ENCODE results near the gene OSBPL6. TPM values are rescaled to one million over a fixed set of nuclear protein-coding genes. Genes with fewer than 3 reads are reported as not detected.

Gene OSBPL6
- total and polyA plus RNA-seq, 10 of the 15 experiments (the other 5 are each of a cell fraction or from before 2014, with no cell fraction given), result 0.01 to 0.08 (median 0.03) TPM; not detected in 5

DNA sequence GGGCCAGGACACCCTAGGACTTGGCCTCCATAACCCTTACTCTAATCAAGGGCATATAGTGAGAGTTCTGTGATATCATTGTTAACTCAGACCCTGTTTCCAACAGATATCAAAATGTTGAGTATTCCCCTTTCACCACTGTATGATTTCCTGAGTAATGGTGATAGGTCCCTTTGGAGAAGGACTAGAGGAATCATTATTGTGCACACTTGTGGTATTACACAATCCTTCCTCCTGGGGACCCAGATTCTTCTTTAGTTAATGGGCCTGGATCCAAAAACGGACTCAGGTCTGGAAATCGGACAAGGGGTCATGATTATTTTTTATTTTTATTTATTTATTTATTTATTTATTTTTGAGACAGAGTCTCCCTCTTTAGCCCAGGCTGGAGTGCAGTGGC is 233.1 kb downstream of the OSBPL6 start:
- ATAC-seq, result no peak
- RAD21 ChIA-PET (ENCODE audit: unreplicated experiment), result interaction anchor here (2.0 kb wide), 1 partner anchor 8 kb away, joined by 7 read pairs; no protein-coding TSS in a partner anchor
- no peak for TF ChIP-seq EP300 (IDR thresholded peaks at IDR 0.05; ENCODE audit: borderline replicate concordance in 1 of 2, control insufficient read depth in 1 of 2, low read depth in 2 of 2, low read length in 2 of 2)
- TF ChIP-seq RAD51 (IDR thresholded peaks at IDR 0.05), result no peak
- TF ChIP-seq TCF3 (IDR thresholded peaks at IDR 0.05; ENCODE audit: borderline replicate concordance, insufficient read depth, low read depth, low read length), result no peak
- TF ChIP-seq, protein P1, sequence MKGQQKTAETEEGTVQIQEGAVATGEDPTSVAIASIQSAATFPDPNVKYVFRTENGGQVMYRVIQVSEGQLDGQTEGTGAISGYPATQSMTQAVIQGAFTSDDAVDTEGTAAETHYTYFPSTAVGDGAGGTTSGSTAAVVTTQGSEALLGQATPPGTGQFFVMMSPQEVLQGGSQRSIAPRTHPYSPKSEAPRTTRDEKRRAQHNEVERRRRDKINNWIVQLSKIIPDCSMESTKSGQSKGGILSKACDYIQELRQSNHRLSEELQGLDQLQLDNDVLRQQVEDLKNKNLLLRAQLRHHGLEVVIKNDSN (IDR thresholded peaks at IDR 0.05; ENCODE audit: borderline replicate concordance, extremely low read length, insufficient read depth, low read depth, low read length), result no peak
- TF ChIP-seq NRF1 (conservative IDR thresholded peaks at IDR 0.05; ENCODE audit: low read depth, low read length), result no peak
- no peak for TF ChIP-seq CREB1 (IDR thresholded peaks at IDR 0.05; ENCODE audit: low read depth)
- TF ChIP-seq, protein P2, sequence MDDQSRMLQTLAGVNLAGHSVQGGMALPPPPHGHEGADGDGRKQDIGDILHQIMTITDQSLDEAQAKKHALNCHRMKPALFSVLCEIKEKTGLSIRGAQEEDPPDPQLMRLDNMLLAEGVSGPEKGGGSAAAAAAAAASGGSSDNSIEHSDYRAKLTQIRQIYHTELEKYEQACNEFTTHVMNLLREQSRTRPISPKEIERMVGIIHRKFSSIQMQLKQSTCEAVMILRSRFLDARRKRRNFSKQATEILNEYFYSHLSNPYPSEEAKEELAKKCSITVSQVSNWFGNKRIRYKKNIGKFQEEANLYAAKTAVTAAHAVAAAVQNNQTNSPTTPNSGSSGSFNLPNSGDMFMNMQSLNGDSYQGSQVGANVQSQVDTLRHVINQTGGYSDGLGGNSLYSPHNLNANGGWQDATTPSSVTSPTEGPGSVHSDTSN (IDR thresholded peaks at IDR 0.05; ENCODE audit: insufficient replicate concordance, low read depth, low read length), result no peak
- no peak for TF ChIP-seq ZBED1 (IDR thresholded peaks at IDR 0.05; ENCODE audit: borderline replicate concordance)
- TF ChIP-seq, protein P3, sequence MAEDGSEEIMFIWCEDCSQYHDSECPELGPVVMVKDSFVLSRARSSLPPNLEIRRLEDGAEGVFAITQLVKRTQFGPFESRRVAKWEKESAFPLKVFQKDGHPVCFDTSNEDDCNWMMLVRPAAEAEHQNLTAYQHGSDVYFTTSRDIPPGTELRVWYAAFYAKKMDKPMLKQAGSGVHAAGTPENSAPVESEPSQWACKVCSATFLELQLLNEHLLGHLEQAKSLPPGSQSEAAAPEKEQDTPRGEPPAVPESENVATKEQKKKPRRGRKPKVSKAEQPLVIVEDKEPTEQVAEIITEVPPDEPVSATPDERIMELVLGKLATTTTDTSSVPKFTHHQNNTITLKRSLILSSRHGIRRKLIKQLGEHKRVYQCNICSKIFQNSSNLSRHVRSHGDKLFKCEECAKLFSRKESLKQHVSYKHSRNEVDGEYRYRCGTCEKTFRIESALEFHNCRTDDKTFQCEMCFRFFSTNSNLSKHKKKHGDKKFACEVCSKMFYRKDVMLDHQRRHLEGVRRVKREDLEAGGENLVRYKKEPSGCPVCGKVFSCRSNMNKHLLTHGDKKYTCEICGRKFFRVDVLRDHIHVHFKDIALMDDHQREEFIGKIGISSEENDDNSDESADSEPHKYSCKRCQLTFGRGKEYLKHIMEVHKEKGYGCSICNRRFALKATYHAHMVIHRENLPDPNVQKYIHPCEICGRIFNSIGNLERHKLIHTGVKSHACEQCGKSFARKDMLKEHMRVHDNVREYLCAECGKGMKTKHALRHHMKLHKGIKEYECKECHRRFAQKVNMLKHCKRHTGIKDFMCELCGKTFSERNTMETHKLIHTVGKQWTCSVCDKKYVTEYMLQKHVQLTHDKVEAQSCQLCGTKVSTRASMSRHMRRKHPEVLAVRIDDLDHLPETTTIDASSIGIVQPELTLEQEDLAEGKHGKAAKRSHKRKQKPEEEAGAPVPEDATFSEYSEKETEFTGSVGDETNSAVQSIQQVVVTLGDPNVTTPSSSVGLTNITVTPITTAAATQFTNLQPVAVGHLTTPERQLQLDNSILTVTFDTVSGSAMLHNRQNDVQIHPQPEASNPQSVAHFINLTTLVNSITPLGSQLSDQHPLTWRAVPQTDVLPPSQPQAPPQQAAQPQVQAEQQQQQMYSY (CRISPR knock-in tag; IDR thresholded peaks at IDR 0.05), result no peak
- Histone ChIP-seq H3K27ac (ENCODE audit: control insufficient read depth, insufficient read depth) (no peak overlapping the region), H3K36me3 (ENCODE audit: control insufficient read depth in 2 of 2, insufficient read depth in 2 of 2, low read length in 1 of 2) (peaks cover 4 to 30% of the 10 kb centered on the region in 2 experiments), H3K4me1 (ENCODE audit: control insufficient read depth, insufficient read depth, low read length) (no peaks in the 10 kb centered on the region), H3K27me3 (replicated peaks in 1 of 2; ENCODE audit: control insufficient read depth in 2 of 2, insufficient read depth in 2 of 2, low read length in 1 of 2) (no peaks in the 10 kb centered on the region), H3K4me2 (ENCODE audit: control insufficient read depth, insufficient read depth) (no peak overlapping the region), H2AFZ (ENCODE audit: control insufficient read depth, low read depth, low read length) (no peak overlapping the region), H3K9ac (ENCODE audit: control insufficient read depth, insufficient read depth, low read length) (no peak overlapping the region), H3K9me3 (replicated peaks; ENCODE audit: control insufficient read depth, insufficient read depth, low read length) (peaks cover 4% of the 10 kb centered on the region; the same call in 2 of the 3 replicates), H4K20me1 (ENCODE audit: control insufficient read depth, insufficient read depth) (no peaks in the 10 kb centered on the region), H3K4me3 (no peak overlapping the region), H3K79me2 (ENCODE audit: control insufficient read depth, insufficient read depth, low read length) (no peaks in the 10 kb centered on the region)
- CTCF ChIA-PET, result interaction anchor here (1.7 to 2.1 kb wide), 2 partner anchors 9 to 30 kb away, joined by 6 to 13 read pairs; no protein-coding TSS in a partner anchor
- in situ Hi-C loops (cut with MboI), result no loop called here
- SMC1A ChIA-PET (ENCODE audit: uncharacterized antibody, unreplicated experiment), result interaction anchor here (1.4 to 2.4 kb wide), 3 partner anchors 8 to 13 kb away, joined by 4 to 10 read pairs (median 6); no protein-coding TSS in a partner anchor
- WGBS (ENCODE audit: insufficient coverage, insufficient replicate concordance, low lambda C conversion rate, missing lambda C conversion rate), result 100% methylated on average over 2 of the region's 2 CpGs
- FAIRE-seq, result no peak
- intact Hi-C loops (cut with micrococcal nuclease; ENCODE audit: unreplicated experiment), result no loop called here
- POLR2A ChIA-PET, result interaction anchor here (0.5 to 0.9 kb wide), 2 partner anchors 14 to 55 kb away, joined by 4 to 8 read pairs; no protein-coding TSS in a partner anchor
- BruUV-seq (replicated peaks), result no TSS peak
- DNase-seq (ENCODE audit: low read depth, low spot score), result no peak
